Vagina (tissue), 2 donors: ENCODE measurements around the gene KRTAP25-1. TPM values are rescaled to one million over a fixed set of nuclear protein-coding genes. Genes with fewer than 3 reads are reported as not detected.

Experiments
- DNase-seq, 2 donors: peaks; one replicate each; pipeline ENCODE4 v3.0.0-alpha.2; 2017; ENCODE audit errors: extremely low spot score in 2 of 2
- H3K27ac ChIP-seq: fragments of 200-600 bp; sonication (generic); one replicate; pipeline ENCODE4 v1.5.1; 2019
- H3K27me3 ChIP-seq: fragments of 200-600 bp; sonication (generic); one replicate; pipeline ENCODE4 v1.5.1; 2019
- H3K36me3 ChIP-seq, 2 donors: fragments of 200-600 bp; sonication (generic); one replicate each; pipeline ENCODE4 v1.5.1; 2017 to 2019
- H3K4me1 ChIP-seq: fragments of 200-600 bp; sonication (generic); one replicate; pipeline ENCODE4 v1.5.1; 2019
- H3K4me3 ChIP-seq, 2 donors: fragments of 200-600 bp; sonication (generic); 1 replicate in 1 of 2; 2 replicates in 1 of 2; pipeline ENCODE4 v1.5.1; 2016 to 2019
- H3K9me3 ChIP-seq: fragments of 200-600 bp; sonication (generic); one replicate; pipeline ENCODE4 v1.5.1; 2019
- CTCF ChIP-seq, 3 experiments: fragments of 450-650 bp in 2 of 3; fragments of 200-600 bp in 1 of 3; sonication (generic) in 1 of 3; IDR thresholded peaks; one replicate each; pipeline ENCODE4 v1.5.1; 2017 to 2019; ENCODE audit warnings: antibody characterized with exemption in 3 of 3, mild to moderate bottlenecking in 2 of 3, moderate library complexity in 2 of 3
- POLR2A ChIP-seq, 2 donors: fragments of 450-650 bp; IDR thresholded peaks; one replicate each; pipeline ENCODE4 v1.6.1; 2017; ENCODE audit warnings: antibody characterized with exemption in 2 of 2, mild to moderate bottlenecking in 2 of 2, moderate library complexity in 2 of 2
- POLR2AphosphoS5 ChIP-seq, 2 donors: sonication (generic); formaldehyde crosslinking; IDR thresholded peaks; one replicate each; pipeline ENCODE4 v1.9.0; 2017; ENCODE audit warnings: antibody characterized with exemption in 2 of 2, mild to moderate bottlenecking in 2 of 2, low read depth in 1 of 2; ENCODE audit not compliant: insufficient read depth in 1 of 2
- intact Hi-C: fragments of 100-400 bp; cut with DNase I; formaldehyde crosslinking; loops from one replicate; pipeline ENCODE4 v1.15.1; 2023
- total RNA-seq: library from RNA; depleted of rRNA; stranded (reverse); fragments of >200 nt; gene quantifications from one replicate; pipeline ENCODE4 v1.2.3, GENCODE V29; 2016

The KRTAP25-1 gene, protein sequence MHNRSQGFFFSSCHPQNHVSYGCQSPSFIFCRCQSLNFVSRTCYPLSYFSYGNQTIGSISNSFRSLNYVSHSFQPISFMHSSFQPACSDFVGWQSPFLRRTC
- not detected for total RNA-seq

- no peak for DNase-seq
- TF ChIP-seq POLR2AphosphoS5 (IDR thresholded peaks at IDR 0.05; ENCODE audit: insufficient read depth in 1 of 2, low read depth in 1 of 2) (no peak), POLR2A (IDR thresholded peaks at IDR 0.05) (no peak), CTCF (IDR thresholded peaks at IDR 0.05) (no peak)
- H3K36me3 ChIP-seq: no peaks in the 10 kb centered on the region
- no peak within 1 kb of the TSS for H3K27ac ChIP-seq
- H3K27me3 ChIP-seq: no peaks in the 10 kb centered on the region
- no peak within 1 kb of the TSS for H3K4me3 ChIP-seq
- no peaks in the 10 kb centered on the region for H3K4me1 ChIP-seq
- H3K9me3 ChIP-seq: no peaks in the 10 kb centered on the region
- intact Hi-C loops: no loop called here
These were observed at the start of gene KRTAP25-1 for GRCh38 chr21:30289215-30289614. TSS of gene KRTAP25-1 (minus strand) at chr21:30289514. CDS start at chr21:30289490, 24 bp downstream.

- no peak overlapping the region for H3K4me3 ChIP-seq
- DNase-seq: no peak
- no peaks in the 10 kb centered on the region for H3K36me3 ChIP-seq
- H3K27ac ChIP-seq: no peak overlapping the region
- intact Hi-C loops: no loop called here
- H3K9me3 ChIP-seq: no peaks in the 10 kb centered on the region
- H3K27me3 ChIP-seq: no peaks in the 10 kb centered on the region
- TF ChIP-seq CTCF (IDR thresholded peaks at IDR 0.05) (no peak), POLR2A (IDR thresholded peaks at IDR 0.05) (no peak), POLR2AphosphoS5 (IDR thresholded peaks at IDR 0.05; ENCODE audit: insufficient read depth in 1 of 2, low read depth in 1 of 2) (no peak)
- H3K4me1 ChIP-seq: no peaks in the 10 kb centered on the region
These were observed 49.4 kb upstream of the KRTAP25-1 start for GRCh38 chr21:30338717-30339116.

- H3K4me3 ChIP-seq: no peak overlapping the region
- no peaks in the 10 kb centered on the region for H3K4me1 ChIP-seq
- intact Hi-C loops: no loop called here
- TF ChIP-seq POLR2AphosphoS5 (IDR thresholded peaks at IDR 0.05; ENCODE audit: insufficient read depth in 1 of 2, low read depth in 1 of 2) (no peak), POLR2A (IDR thresholded peaks at IDR 0.05) (no peak)
- no peak for DNase-seq
- H3K27ac ChIP-seq: no peak overlapping the region
- H3K27me3 ChIP-seq: no peaks in the 10 kb centered on the region
- H3K9me3 ChIP-seq: no peaks in the 10 kb centered on the region
- H3K36me3 ChIP-seq: no peaks in the 10 kb centered on the region
These were observed 48.5 kb upstream of the KRTAP25-1 start for GRCh38 chr21:30337772-30338171.

- Histone ChIP-seq H3K4me3 (no peak within 1 kb of the TSS), H3K36me3 (no peaks in the 10 kb centered on the region), H3K4me1 (no peaks in the 10 kb centered on the region), H3K9me3 (no peaks in the 10 kb centered on the region), H3K27ac (no peak within 1 kb of the TSS), H3K27me3 (no peaks in the 10 kb centered on the region)
- intact Hi-C loops: no loop called here
- TF ChIP-seq POLR2A (IDR thresholded peaks at IDR 0.05) (no peak), CTCF (IDR thresholded peaks at IDR 0.05) (no peak)
- DNase-seq: no peak
These were observed 48.0 kb upstream of the KRTAP25-1 start, which contains the start of gene KRTAP27-1 for GRCh38 chr21:30337276-30337744. TSS of gene KRTAP27-1 (minus strand) at chr21:30337694. CDS start at chr21:30337668, 26 bp downstream.

GRCh38 chr21:30336596-30336995, 47.3 kb upstream of the KRTAP25-1 start:
- H3K36me3 ChIP-seq: no peaks in the 10 kb centered on the region
- DNase-seq: no peak
- no peak overlapping the region for H3K4me3 ChIP-seq
- H3K27me3 ChIP-seq: no peaks in the 10 kb centered on the region
- no peaks in the 10 kb centered on the region for H3K4me1 ChIP-seq
- H3K9me3 ChIP-seq: no peaks in the 10 kb centered on the region
- no peak overlapping the region for H3K27ac ChIP-seq
- TF ChIP-seq POLR2A (IDR thresholded peaks at IDR 0.05) (no peak), CTCF (IDR thresholded peaks at IDR 0.05) (no peak), POLR2AphosphoS5 (IDR thresholded peaks at IDR 0.05; ENCODE audit: insufficient read depth in 1 of 2, low read depth in 1 of 2) (no peak)
- intact Hi-C loops: no loop called here
